Measurements from ENCODE around the gene TMTC4. TPM values are rescaled to one million over a fixed set of nuclear protein-coding genes. Genes with fewer than 3 reads are reported as not detected.

Gene TMTC4
- 8.3 to 11.7 TPM (median 10.7 TPM) in 5 replicates for total RNA-seq (2022; extraction: Qiagen RNA extraction)

GRCh38 chr13:100674572-100674871 lies at the start of gene TMTC4:
Gene TMTC4 (minus strand): TSS chr13:100674795. CDS start chr13:100670362, 4,433 bp downstream.

GRCh38 chr13:100588331-100589177 lies 86.0 kb downstream of the TMTC4 start, which contains the start of gene GGACT:
Gene GGACT (minus strand): TSS chr13:100588789. CDS start chr13:100532591, 56,198 bp downstream.

Other genes starting within 250 kb of the TMTC4 start
- 2.5 to 4.7 TPM (median 3.5 TPM) in 5 replicates for gene GGACT, start 86.0 kb downstream of the TMTC4 start, total RNA-seq (2022; extraction: Qiagen RNA extraction)